ENCODE results near the gene SYT14.

- TF ChIP-seq, protein P1, sequence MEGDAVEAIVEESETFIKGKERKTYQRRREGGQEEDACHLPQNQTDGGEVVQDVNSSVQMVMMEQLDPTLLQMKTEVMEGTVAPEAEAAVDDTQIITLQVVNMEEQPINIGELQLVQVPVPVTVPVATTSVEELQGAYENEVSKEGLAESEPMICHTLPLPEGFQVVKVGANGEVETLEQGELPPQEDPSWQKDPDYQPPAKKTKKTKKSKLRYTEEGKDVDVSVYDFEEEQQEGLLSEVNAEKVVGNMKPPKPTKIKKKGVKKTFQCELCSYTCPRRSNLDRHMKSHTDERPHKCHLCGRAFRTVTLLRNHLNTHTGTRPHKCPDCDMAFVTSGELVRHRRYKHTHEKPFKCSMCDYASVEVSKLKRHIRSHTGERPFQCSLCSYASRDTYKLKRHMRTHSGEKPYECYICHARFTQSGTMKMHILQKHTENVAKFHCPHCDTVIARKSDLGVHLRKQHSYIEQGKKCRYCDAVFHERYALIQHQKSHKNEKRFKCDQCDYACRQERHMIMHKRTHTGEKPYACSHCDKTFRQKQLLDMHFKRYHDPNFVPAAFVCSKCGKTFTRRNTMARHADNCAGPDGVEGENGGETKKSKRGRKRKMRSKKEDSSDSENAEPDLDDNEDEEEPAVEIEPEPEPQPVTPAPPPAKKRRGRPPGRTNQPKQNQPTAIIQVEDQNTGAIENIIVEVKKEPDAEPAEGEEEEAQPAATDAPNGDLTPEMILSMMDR (IDR thresholded peaks at IDR 0.05; ENCODE audit: low read depth, low read length) = no peak
- TF ChIP-seq EZH2phosphoT487 (IDR thresholded peaks at IDR 0.05; ENCODE audit: low read depth) = no peak
Measured at GRCh38 chr1:209911746-209912145, 26.3 kb upstream of the SYT14 start.
